NB4 (cell line): Measurements from ENCODE around the gene LUZP2.

Source experiments
- DNase-seq: peaks from one replicate; pipeline ENCODE4 v3.0.0; 2010; ENCODE audit warnings: low read depth
- H3K4me3 ChIP-seq: one replicate; pipeline ENCODE4 v1.5.1; 2011; ENCODE audit warnings: mild to moderate bottlenecking, low read depth, low read length, moderate library complexity
- CTCF ChIP-seq: IDR thresholded peaks from one replicate; pipeline ENCODE4 v1.5.1; 2012; ENCODE audit warnings: low read depth, low read length
- MYC ChIP-seq: IDR thresholded peaks from 2 replicates; pipeline ENCODE4 v1.6.1; 2011; ENCODE audit warnings: low read depth, low read length
- POLR2A ChIP-seq: IDR thresholded peaks from 2 replicates; pipeline ENCODE4 v1.6.1; 2011; ENCODE audit warnings: mild to moderate bottlenecking; ENCODE audit not compliant: insufficient read length; ENCODE audit errors: extremely low read depth
- TF ChIP-seq, protein P1 (sequence below): IDR thresholded peaks from 2 replicates; pipeline ENCODE4 v1.6.1; 2011; ENCODE audit warnings: low read depth, low read length

LUZP2 gene

DNA sequence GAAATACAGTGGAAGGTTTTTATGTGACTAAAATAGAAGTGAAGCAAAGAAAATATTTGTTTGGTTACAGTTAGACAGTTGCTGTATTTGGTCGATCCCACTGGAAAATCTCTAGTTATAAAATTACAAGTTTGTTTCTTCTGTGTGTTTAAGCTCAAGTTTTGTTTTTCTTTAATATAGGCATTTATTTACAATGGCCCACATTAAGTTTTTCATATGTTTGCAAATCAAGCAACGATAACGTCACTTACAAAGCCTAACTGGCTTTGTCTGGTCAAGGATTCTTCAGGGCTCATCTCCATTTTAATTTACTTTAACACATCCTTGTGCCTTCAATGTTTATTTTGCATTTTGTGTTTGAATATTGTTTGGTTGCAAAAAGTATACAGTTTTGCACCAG lies 270.6 kb downstream of the LUZP2 start:
- H3K4me3 ChIP-seq: no peak overlapping the region
- DNase-seq: no peak
- TF ChIP-seq, protein P1, sequence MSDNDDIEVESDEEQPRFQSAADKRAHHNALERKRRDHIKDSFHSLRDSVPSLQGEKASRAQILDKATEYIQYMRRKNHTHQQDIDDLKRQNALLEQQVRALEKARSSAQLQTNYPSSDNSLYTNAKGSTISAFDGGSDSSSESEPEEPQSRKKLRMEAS: no peak
- no peak for TF ChIP-seq MYC
- TF ChIP-seq POLR2A: no peak
- TF ChIP-seq CTCF: no peak

DNA sequence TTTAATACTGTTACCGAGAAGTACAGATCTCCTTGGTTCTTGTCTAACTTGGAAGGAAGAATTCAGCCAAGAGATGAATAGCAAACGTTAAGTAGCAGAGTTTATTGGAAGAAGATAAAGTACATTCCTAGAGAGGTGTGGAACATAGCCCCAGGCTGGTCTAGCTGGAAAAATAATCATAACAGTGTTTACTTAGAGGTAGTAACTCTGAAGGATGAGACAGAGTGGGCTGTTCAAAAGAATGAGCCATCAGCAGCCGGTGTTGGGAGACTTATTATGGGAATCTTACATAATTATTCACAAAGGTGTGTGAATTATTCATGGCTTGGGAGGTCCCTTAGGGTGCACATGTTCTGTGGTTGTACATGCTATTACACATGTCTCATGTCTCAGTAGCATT lies 276.5 kb downstream of the LUZP2 start:
- no peak for DNase-seq
- no peak overlapping the region for H3K4me3 ChIP-seq
- no peak for TF ChIP-seq POLR2A
- no peak for TF ChIP-seq CTCF
- TF ChIP-seq, protein P1: no peak
- no peak for TF ChIP-seq MYC

- TF ChIP-seq POLR2A (no peak), CTCF (no peak), MYC (no peak)
- TF ChIP-seq, protein P1: no peak
- H3K4me3 ChIP-seq: no peak overlapping the region
- DNase-seq: no peak
Observed at GRCh38 chr11:24779791-24780190, 282.9 kb downstream of the LUZP2 start.

DNA sequence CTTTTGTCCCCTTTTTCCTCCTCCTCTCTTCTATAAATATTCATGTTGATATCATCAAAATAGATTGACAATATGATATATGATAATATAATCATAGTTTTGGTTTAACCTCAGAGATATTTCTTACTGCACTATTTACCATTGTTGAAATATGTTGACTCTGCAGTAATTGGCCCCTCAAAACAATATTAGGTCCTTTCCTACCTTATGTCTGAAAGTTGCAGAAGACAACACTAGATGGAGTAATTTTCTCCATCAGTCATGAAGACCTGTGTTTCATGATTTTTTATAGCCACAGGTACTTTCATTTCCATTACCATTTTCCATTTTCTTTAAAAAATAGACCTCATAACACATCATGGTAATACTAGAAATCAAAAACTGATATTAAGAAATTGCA lies 284.4 kb downstream of the LUZP2 start:
- H3K4me3 ChIP-seq: no peak overlapping the region
- no peak for DNase-seq
- TF ChIP-seq MYC (no peak), CTCF (no peak), POLR2A (no peak)
- TF ChIP-seq, protein P1: no peak

DNA sequence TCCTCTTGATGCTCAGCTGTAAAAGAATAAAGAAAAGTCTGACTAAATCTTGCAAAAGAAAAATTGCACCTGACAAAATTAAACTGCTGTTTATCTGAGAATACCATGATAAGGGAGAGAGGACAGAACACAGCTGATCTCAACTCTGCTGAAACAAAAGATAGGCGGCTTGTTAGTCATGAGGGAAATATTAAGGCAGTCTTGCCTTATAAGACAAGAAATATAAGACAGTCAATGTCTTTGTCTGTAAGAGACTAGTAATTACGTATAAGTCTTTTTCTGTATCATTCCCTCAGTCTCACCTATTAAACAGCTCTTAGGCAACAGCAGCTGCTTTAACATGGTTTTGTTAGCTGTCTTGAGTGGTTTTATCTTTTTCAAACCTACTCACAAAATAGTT lies 296.6 kb downstream of the LUZP2 start:
- no peak overlapping the region for H3K4me3 ChIP-seq
- TF ChIP-seq MYC: no peak
- no peak for TF ChIP-seq CTCF
- TF ChIP-seq POLR2A: no peak
- TF ChIP-seq, protein P1: no peak
- no peak for DNase-seq

DNA sequence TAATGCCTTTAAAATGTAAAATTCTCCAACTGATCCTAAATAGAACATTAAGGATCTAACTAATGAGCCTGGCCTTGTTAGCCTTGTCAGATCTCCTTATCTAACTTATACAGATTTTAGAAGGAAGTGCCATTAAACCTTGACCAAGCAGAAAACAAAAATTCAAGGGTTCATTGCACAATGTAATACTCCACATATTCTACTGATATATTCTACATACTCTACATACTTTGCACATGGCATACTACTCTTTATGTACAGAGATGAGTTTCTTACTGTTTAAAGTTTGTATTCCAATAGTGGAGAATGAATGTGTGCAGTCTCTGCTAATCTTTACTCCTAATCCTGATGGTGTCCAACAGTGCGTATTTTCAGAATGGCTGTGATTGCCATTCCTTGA lies 297.2 kb downstream of the LUZP2 start:
- TF ChIP-seq POLR2A (no peak), MYC (no peak), CTCF (no peak)
- TF ChIP-seq, protein P1: no peak
- DNase-seq: no peak
- H3K4me3 ChIP-seq: no peak overlapping the region
